ENCODE results near the gene GRIK4. TPM values are rescaled to one million over a fixed set of nuclear protein-coding genes. Genes with fewer than 3 reads are reported as not detected.
"Not testable (repeated sequence)": the region's sequence is repeated elsewhere in the genome, so short reads cannot be mapped to it uniquely, and the experiment has no call there.

Gene GRIK4
- polyA plus RNA-seq, 1 experiment, result not detected

- no peak for DNase-seq (ENCODE audit: low read depth)
- POLR2A ChIA-PET, result no interaction called here
- TF ChIP-seq, protein P1, sequence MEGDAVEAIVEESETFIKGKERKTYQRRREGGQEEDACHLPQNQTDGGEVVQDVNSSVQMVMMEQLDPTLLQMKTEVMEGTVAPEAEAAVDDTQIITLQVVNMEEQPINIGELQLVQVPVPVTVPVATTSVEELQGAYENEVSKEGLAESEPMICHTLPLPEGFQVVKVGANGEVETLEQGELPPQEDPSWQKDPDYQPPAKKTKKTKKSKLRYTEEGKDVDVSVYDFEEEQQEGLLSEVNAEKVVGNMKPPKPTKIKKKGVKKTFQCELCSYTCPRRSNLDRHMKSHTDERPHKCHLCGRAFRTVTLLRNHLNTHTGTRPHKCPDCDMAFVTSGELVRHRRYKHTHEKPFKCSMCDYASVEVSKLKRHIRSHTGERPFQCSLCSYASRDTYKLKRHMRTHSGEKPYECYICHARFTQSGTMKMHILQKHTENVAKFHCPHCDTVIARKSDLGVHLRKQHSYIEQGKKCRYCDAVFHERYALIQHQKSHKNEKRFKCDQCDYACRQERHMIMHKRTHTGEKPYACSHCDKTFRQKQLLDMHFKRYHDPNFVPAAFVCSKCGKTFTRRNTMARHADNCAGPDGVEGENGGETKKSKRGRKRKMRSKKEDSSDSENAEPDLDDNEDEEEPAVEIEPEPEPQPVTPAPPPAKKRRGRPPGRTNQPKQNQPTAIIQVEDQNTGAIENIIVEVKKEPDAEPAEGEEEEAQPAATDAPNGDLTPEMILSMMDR (IDR thresholded peaks at IDR 0.05; ENCODE audit: insufficient read depth, low read depth, low read length), result no peak
- CTCF ChIA-PET, result no interaction called here
- Histone ChIP-seq H3K36me3 (ENCODE audit: control insufficient read depth, insufficient read depth, low read length) (no peaks in the 10 kb centered on the region), H3K27me3 (ENCODE audit: control insufficient read depth, insufficient read depth, low read length) (no peaks in the 10 kb centered on the region), H3K4me3 (ENCODE audit: low read depth, low read length) (no peak overlapping the region)
Measured at GRCh38 chr11:120780239-120780638, 268.7 kb downstream of the GRIK4 start.

- DNase-seq (ENCODE audit: low read depth), result no peak
- CTCF ChIA-PET, result no interaction called here
- no peaks in the 10 kb centered on the region for H3K36me3 ChIP-seq (ENCODE audit: control insufficient read depth, insufficient read depth, low read length)
- POLR2A ChIA-PET, result interaction anchor here (0.5 kb wide), 1 partner anchor 51 kb away, joined by 3 read pairs; no protein-coding TSS in a partner anchor
- TF ChIP-seq, protein P1 (IDR thresholded peaks at IDR 0.05; ENCODE audit: insufficient read depth, low read depth, low read length), result no peak
- no peaks in the 10 kb centered on the region for H3K27me3 ChIP-seq (ENCODE audit: control insufficient read depth, insufficient read depth, low read length)
- H3K4me3 ChIP-seq (ENCODE audit: low read depth, low read length), result no peak overlapping the region
Measured at GRCh38 chr11:120781486-120782120, 270.1 kb downstream of the GRIK4 start.

DNA sequence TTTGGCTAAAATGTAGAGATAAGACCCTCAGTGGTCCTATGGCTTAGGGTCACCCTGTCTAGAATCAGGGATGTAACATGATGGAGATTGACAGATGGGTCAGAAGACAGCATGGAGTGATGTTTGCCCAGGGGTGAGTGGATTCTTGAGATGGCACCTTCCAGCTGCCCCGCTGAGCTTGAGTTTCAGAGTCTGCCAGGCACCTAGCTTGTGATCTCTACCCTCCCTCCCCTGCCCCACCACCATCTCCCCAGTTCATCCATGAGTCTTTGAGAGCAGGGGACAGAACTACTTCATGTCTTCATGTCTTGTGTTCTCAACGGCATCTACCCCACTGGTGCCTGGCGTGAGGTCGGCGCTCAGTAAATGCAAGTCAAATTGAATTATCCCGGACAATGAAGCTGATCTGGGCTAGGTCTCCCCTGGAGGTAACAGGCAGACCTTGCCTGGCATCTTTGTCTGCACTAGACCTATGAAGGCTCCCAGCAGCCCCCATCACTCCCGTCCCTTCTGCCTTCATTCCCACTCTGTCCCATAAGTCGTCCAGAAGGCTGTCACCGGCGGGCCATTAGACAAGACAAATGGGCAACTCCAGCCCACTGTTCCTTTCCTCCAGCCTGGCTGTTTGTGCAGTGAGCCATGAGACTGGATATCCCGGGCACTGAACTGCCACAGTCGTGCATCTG is 273.2 kb downstream of the GRIK4 start:
- POLR2A ChIA-PET, result no interaction called here
- Histone ChIP-seq H3K27me3 (ENCODE audit: control insufficient read depth, insufficient read depth, low read length) (no peaks in the 10 kb centered on the region), H3K4me3 (ENCODE audit: low read depth, low read length) (no peak overlapping the region), H3K36me3 (ENCODE audit: control insufficient read depth, insufficient read depth, low read length) (no peaks in the 10 kb centered on the region)
- TF ChIP-seq, protein P1 (IDR thresholded peaks at IDR 0.05; ENCODE audit: insufficient read depth, low read depth, low read length), result no peak
- no peak for DNase-seq (ENCODE audit: low read depth)
- CTCF ChIA-PET, result interaction anchor here (0.6 to 1.2 kb wide), 2 partner anchors 17 to 23 kb away, joined by 3 read pairs; no protein-coding TSS in a partner anchor

DNA sequence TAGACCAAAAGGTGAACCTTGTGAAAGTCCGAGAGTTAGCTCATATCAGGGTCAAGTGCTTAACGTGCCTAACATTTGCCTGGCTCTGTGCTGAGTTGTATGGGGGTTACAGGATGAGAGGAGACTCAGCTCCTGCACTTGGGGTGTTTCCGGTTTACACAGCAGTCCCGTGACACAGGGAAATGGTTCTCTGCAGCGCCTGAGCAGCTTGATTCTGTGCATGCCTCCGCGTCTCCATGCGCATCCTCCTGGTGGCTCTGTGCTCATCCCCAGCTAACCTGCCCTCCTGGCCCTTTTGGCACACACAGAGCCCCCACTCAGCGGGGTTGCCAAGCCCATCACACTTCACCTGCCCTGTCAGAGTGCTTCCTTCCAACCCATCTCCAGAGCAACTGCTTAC is 274.0 kb downstream of the GRIK4 start:
- ChIA-PET CTCF (interaction anchor here (1.2 kb wide), 1 partner anchor 16 kb away, joined by 3 read pairs; no protein-coding TSS in a partner anchor), POLR2A (no interaction called here)
- Histone ChIP-seq H3K36me3 (ENCODE audit: control insufficient read depth, insufficient read depth, low read length) (no peaks in the 10 kb centered on the region), H3K27me3 (ENCODE audit: control insufficient read depth, insufficient read depth, low read length) (no peaks in the 10 kb centered on the region), H3K4me3 (ENCODE audit: low read depth, low read length) (no peak overlapping the region)
- TF ChIP-seq, protein P1 (IDR thresholded peaks at IDR 0.05; ENCODE audit: insufficient read depth, low read depth, low read length), result no peak
- no peak for DNase-seq (ENCODE audit: low read depth)

GRCh38 chr11:120786206-120786735 is 274.7 kb downstream of the GRIK4 start:
- TF ChIP-seq, protein P1 (IDR thresholded peaks at IDR 0.05; ENCODE audit: insufficient read depth, low read depth, low read length), result no peak
- POLR2A ChIA-PET, result no interaction called here
- CTCF ChIA-PET, result no interaction called here
- no peak for DNase-seq (ENCODE audit: low read depth)
- Histone ChIP-seq H3K4me3 (ENCODE audit: low read depth, low read length) (no peak overlapping the region), H3K36me3 (ENCODE audit: control insufficient read depth, insufficient read depth, low read length) (no peaks in the 10 kb centered on the region), H3K27me3 (ENCODE audit: control insufficient read depth, insufficient read depth, low read length) (no peaks in the 10 kb centered on the region)

DNA sequence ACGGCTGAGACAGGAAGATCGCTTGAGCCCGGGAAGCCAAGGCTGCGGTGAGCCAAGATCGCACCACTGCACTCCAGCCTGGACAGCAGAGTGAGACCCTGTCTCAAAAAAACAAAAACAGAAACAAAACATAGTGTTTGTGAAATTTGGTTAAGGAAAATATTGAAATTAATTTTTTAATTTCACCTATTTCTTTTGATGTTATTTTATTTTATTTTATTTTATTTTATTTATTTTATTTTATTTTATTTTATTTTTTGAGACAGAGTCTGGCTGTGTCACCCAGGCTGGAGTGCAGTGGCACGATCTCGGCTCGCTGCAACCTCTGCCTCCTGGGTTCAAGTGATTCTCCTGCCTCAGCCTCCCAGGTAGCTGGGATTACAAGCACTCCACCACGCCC is 275.7 kb downstream of the GRIK4 start:
- H3K36me3 ChIP-seq (ENCODE audit: control insufficient read depth, insufficient read depth, low read length); POLR2A ChIA-PET; H3K4me3 ChIP-seq (ENCODE audit: low read depth, low read length); H3K27me3 ChIP-seq (ENCODE audit: control insufficient read depth, insufficient read depth, low read length); DNase-seq (ENCODE audit: low read depth): not testable (repeated sequence)
- CTCF ChIA-PET, result interaction anchor here (0.6 to 1.6 kb wide), 2 partner anchors 15 to 142 kb away, joined by 3 to 7 read pairs; no protein-coding TSS in a partner anchor

All from BJ (cell line).